GM18909 (cell line): ENCODE measurements around the gene HBG1.
"Not testable (repeated sequence)": the region's sequence is repeated elsewhere in the genome, so short reads cannot be mapped to it uniquely, and the experiment has no call there.

Source experiments
- ATAC-seq: cut with Tn5 transposase; IDR thresholded peaks from one replicate; pipeline ENCODE4 v1.9.1; 2021; ENCODE audit warnings: mild to moderate bottlenecking; ENCODE audit not compliant: unreplicated experiment, poor library complexity

The HBG1 gene

GRCh38 chr11:5250543-5251204, 1.0 kb upstream of the HBG1 start:
- no peak for ATAC-seq

- ATAC-seq: not testable (repeated sequence)
These were observed 1.2 kb downstream of the HBG1 start for GRCh38 chr11:5248498-5248897.

GRCh38 chr11:5247472-5248192, 2.0 kb downstream of the HBG1 start:
- ATAC-seq: no peak

- ATAC-seq: no peak
These were observed 2.7 kb downstream of the HBG1 start for GRCh38 chr11:5246772-5247471.

GRCh38 chr11:5245155-5245554, 4.5 kb downstream of the HBG1 start:
- ATAC-seq: no peak

GRCh38 chr11:5243816-5244180, 5.9 kb downstream of the HBG1 start:
- no peak for ATAC-seq

- ATAC-seq: peak; percentile 69
These were observed 6.5 kb downstream of the HBG1 start for GRCh38 chr11:5242933-5243815.

GRCh38 chr11:5242208-5242607, 7.4 kb downstream of the HBG1 start:
- no peak for ATAC-seq

GRCh38 chr11:5241458-5241857, 8.2 kb downstream of the HBG1 start:
- ATAC-seq: no peak

GRCh38 chr11:5240458-5240857, 9.2 kb downstream of the HBG1 start:
- ATAC-seq: no peak

GRCh38 chr11:5240056-5240455, 9.6 kb downstream of the HBG1 start:
- no peak for ATAC-seq

GRCh38 chr11:5239046-5239445, 10.6 kb downstream of the HBG1 start:
- ATAC-seq: no peak

GRCh38 chr11:5238486-5238885, 11.2 kb downstream of the HBG1 start:
- ATAC-seq: no peak

GRCh38 chr11:5237420-5237819, 12.2 kb downstream of the HBG1 start:
- ATAC-seq: no peak

GRCh38 chr11:5235364-5236095, 14.1 kb downstream of the HBG1 start:
- ATAC-seq: no peak

- ATAC-seq: peak; percentile 88
These were observed 15.2 kb downstream of the HBG1 start, which contains the start of gene HBD for GRCh38 chr11:5234381-5234834. Gene HBD (minus strand): TSS chr11:5234483. CDS start chr11:5234433, 50 bp downstream.

- ATAC-seq: no peak
These were observed 16.4 kb downstream of the HBG1 start for GRCh38 chr11:5233307-5233706.

- no peak for ATAC-seq
These were observed 16.8 kb downstream of the HBG1 start for GRCh38 chr11:5232821-5233220.

- ATAC-seq: no peak
These were observed 17.5 kb downstream of the HBG1 start for GRCh38 chr11:5232176-5232575.

- ATAC-seq: no peak
These were observed 18.5 kb downstream of the HBG1 start for GRCh38 chr11:5231111-5231510.
